GM18861 (cell line): ENCODE data around the gene GCNT2.
"Not testable (repeated sequence)": the region's sequence is repeated elsewhere in the genome, so short reads cannot be mapped to it uniquely, and the experiment has no call there.

Experiments
- ATAC-seq: cut with Tn5 transposase; IDR thresholded peaks from one replicate; pipeline ENCODE4 v1.9.1; 2021; ENCODE audit not compliant: unreplicated experiment

Gene GCNT2

DNA sequence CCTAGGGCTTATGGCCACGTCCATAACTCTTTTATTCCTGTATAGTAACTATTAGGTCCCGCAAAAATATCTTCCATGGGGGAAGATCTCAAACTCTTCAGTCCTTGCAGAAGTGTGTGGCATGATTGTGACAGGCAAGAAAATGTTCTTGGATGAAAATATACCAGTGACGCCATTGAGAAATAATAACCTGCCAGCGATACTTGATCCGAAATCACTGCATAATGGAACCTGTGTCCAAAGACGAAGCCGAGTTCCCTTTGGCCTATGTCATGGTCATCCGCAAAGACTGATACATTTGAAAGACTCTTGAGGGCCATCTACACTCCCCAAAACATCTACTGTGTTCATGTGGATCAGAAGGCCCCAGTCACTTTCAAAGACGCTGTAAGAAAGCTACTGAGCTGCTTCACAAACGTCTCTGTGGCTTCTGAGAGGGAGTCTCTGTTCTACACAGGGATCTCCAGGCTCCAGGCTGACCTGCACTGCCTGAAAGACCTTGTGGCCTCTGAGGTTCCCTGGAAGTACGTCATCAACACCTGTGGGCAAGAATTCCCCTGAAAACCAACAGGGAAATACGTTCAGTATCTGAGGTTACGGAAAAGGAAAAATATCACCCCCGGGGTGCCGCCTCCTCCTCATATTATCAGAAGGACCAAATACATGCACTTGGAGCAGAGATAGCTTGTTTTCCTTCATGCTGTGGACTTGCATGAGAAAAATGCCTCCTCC is 6.9 kb upstream of the GCNT2 start:
- ATAC-seq, result no peak

DNA sequence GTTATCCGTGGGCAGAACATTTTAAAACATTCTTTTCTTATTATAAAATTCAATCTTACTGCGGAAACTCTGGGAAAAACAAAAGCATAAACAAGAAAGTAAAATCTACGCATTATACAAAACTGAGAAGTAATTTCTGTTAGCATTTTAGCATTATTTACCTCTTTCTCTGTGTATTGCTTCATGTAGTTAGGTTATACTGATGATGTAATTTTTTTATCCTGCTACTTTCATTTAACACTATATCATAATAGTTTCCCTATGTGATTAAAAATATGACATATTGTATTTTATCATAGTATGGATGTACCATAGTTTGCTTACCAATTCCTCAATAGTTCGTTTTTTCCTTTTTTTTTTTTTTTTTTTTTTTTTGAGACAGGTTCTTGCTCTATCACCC is 4.2 kb upstream of the GCNT2 start:
- no peak for ATAC-seq

DNA sequence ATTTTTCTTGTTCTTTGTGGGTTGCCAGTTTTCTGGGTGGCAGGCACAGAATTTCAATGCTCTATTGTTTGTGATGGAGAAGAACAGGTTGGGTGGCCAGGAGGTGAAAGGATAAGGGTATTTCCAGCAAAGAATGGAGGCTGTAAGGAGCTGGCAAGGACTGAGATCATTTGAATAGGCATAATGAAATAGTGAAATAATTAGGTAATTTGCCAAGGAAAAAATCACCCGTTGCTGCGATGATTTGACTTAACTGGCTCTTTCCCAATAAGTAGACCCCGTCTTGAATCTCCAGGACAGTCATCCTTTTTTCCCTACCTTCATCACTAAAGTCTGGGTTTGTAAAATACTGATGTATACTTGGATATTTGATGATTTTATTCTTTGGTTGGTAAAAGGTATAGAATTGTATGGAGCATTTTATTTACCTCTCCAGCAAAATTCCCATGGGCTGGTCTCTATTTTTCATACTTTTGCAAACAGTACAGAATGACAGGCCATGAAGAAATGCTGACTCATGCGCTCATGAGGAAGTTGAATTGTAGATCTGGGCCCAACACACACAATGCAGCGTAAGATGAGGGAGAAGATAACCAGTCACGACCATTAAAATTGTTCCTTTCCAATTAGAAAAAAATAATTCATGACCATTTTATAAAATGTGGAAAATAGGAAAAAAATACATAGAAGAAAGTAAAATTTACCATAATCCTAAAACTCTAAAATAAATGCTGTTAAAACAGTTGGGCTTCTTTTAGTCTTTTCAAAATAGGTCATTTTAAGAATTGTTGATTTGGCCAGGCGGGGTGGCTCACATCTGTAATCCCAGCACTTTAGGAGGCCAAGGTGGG is 2.4 kb upstream of the GCNT2 start:
- ATAC-seq, result no peak

DNA sequence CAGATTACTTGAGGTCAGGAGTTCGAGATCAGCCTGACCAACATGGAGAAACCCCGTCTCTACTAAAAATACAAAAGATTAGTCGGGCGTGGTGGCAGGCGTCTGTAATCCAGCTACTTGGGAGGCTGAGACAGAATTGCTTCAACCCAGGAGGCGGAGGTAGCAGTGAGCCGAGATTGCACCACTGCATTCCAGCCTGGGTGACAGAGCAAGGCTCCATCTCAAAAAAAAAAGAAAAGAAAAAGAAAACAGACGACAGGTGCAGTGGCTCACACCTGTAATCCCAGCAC is 1.8 kb upstream of the GCNT2 start:
- not testable (repeated sequence) for ATAC-seq

DNA sequence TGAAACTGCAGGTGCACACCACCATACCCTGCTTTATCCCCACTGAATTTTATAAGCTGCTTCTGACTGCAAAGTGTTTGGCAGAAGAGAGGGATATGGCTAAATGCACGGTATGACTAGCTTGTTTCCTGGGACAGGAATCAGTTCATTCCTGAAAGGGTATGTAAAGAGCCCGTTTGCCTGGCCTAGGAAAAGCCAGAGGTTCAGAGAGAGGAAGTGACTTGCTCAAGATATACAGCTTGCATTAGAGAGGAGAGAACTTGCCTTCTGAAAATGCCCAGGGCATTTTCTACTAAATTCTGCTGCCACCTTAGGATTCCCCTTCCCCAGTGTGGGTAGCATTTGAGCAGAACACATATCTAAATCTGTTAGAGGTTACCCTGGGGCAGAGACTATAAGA is 683 bp upstream of the GCNT2 start:
- ATAC-seq, result no peak

DNA sequence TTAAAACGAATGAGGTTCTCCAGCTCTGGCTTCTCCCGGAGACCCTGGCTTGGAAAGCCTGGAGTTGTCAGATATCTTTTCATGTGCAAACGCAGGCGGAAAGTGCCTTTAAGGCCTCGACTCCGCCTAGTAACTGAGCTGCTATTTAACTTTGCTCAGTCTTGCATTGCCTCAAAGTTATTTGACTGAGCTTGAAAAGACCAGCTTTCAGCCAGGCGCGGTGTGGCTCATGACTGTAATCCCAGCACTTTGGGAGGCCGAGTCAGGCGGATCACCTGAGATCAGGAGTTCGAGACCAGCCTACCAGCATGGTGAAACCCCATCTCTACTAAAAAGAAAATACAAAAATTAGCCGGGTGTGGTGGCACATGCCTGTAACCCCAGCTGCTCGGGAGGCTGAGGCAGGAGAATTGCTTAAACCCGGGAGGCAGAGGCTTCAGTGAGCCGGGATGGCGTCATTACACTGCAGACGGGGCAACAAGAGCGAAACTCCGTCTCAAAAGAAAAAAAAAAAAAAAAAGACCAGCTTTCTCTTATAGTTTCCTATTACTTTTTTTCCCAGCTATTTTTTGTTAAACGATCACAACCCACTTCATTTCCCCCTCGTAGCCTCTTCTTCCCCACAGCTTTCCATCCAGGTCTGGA is 1.9 kb downstream of the GCNT2 start:
- no peak for ATAC-seq

DNA sequence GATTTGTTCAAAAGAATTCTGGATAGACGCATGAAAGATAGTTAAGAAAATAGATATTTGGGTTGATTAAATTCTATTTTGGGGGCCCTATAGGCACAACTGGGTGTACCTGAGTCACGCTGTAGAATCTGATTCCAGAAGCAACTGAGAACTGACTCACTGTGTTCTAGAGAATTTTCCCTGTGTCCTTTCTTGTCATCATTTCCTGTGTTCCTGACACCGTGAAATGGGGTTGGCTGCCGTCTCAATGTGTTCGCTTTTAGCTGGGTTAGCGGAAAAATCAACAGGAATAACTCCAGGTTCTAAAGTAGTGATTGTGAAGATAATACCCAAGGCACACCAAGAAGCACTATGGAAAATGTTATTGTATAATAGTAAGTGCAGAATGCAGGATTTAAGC is 5.0 kb downstream of the GCNT2 start:
- no peak for ATAC-seq

DNA sequence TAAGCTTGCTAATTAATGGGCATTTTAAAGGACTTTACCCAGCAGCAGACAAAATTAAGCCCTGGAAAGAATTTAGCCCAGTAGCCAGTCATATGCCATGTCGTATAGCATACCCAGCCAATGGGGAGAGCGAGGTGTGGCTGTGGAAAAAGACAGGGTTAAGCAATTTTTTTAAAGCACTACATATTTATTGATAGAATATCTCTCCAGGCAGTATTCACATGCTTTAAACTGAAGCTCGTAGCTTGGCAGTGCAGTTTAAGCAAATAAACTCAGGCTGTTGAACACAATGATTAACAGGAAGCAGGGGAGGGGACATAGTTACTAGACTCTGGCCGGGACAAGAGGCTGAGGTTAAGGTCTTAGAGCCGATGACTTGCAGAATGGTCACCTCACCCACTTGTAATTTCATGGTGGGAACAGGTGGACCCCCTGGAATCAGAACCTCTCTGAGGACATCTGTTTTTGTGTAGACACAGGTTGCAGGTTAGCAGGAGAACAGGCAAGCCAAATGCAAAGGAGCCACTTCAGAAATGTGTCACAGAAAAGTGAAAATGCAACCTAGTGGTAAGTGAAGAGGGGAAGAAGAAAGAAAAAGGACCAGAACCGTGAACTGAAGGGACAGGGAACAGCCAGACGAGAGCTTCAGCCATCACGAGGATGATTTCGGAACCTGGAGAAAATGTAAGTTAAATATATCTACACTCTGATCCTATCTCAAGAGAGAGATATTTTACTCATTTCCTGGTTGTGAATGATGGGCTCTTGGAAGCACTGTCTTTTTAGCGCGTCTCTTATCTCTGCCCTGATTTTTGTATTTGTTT is 7.2 kb downstream of the GCNT2 start:
- peak; percentile 68 for ATAC-seq

DNA sequence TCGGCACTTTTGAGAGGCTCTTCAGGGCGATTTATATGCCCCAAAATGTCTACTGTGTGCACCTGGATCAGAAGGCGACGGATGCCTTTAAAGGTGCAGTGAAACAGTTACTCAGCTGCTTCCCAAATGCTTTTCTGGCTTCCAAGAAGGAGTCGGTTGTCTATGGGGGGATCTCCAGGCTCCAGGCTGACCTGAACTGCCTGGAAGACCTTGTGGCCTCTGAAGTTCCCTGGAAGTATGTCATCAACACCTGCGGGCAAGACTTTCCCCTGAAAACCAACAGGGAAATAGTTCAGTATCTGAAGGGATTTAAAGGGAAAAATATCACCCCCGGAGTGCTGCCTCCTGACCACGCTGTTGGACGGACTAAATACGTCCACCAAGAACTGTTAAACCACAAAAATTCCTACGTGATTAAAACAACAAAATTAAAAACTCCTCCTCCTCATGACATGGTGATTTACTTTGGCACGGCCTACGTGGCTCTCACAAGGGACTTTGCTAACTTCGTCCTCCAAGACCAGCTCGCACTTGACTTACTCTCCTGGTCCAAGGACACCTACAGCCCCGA is 8.2 kb downstream of the GCNT2 start:
- ATAC-seq, result no peak

DNA sequence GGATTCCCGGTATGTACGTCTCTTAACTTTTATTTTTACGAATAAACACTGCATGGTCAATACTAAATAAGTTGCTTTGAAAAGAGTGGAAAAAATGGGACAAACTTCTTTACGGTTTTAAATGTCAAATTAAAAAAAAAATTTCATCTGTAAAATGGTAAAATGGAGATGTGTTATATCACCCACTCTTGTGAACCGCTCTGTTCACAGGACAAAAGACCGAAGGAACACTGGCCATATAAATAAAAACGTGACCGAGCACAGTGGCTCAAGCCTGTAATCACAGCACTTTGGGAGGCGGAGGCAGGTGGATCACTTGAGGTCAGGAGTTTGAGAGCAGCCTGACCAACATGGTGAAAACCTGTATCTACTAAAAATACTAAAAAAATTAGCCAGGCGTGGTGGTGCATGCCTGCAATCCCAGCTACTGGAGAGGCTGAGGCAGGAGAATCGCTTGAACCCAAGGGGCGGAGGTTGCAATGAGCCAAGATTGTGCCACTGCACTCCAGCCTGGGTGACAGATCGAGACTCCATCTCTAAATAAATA is 8.8 kb downstream of the GCNT2 start:
- not testable (repeated sequence) for ATAC-seq

DNA sequence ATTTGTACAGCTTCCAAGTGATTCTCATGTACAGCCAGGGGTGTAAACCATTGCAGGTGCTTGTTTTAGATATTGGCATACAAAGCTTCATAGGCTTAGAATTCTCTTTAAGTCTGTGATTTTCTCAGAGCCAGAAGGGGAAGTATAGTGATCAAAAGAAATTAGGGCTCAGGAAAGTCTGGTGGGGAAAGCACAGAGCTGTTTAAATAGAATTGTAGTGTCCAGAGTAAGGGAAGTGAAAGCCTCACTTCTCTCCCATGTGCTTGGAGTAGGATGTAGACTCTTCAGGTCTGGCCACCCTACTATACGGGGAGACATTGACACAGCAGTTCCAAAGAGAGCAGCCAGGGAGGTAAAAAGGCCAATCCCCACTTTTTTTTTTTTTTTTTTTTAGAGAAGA is 10.4 kb downstream of the GCNT2 start:
- no peak for ATAC-seq

DNA sequence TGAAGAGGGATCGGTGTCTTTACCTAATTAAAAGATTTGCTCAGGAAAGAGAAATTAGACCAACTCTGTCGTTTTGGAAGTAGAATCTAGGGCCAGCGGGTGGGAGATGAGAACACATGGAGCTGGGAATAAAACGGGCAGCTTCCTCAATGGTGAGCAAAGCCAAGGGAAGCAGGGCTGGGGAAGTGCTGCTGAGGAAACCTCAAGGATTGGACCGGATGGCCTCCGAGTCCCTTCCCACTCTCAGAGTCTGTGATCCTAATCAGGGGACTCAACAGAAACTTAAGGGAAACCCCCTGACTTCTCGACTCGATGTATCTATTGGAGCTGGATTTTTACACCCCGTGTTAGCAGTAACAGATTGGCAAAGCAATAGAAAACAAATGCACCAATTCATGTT is 10.8 kb downstream of the GCNT2 start:
- ATAC-seq, result no peak

DNA sequence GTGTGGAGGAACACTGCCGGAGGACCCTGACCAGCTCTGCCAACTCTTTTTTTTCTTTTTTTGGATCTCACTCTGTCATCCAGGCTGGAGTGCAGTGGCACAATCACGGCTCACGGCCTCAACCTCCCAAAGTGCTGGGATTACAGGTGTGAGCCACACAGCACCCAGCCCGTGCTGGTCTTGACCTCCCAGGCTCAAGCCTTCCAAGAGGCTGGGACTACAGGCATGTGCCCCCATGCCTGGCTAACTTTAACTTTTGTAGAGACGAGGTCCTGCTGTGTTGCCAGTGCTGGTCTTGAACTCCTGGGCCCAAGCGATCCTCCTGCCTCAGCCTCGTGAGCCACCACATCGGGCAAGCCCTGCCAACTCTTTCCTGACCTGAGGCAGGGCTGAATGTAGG is 11.2 kb downstream of the GCNT2 start:
- ATAC-seq, result no peak

DNA sequence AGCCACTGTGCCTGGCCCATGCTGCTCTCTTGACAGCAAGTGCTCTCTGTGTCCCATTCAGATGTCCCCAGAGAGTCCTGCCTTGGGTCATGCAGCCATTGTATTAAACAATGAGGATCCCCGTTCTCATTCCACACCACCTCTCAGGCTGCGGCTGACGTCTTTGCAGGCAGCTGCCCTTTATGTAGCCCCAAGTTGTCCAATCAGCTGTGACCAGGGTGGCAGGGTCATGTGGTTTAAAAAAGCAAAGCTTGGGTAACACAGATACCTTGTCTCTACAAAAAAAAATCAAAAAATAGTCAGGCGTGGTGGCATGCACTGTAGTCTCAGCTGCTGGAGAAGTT is 13.2 kb downstream of the GCNT2 start:
- peak; percentile 17 for ATAC-seq

DNA sequence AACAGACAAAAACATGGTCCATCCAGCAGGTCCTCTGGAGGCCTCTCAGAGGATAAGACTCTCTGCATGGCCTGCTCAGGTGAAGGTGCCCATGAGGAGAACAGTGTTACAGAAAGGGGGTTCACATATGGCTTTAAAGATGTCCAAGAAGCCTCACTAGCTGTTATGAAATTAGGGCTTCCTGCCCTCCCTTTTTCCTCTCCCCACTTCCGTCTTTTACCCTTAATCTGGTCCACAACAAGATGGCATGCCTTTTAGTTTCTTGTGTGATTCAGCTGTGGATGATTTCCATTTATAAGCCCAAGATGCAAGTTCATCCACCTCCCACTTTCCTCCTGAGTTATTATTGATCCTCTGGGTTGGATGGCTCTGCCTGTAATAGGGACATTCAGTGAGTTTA is 14.0 kb downstream of the GCNT2 start:
- ATAC-seq, result no peak

DNA sequence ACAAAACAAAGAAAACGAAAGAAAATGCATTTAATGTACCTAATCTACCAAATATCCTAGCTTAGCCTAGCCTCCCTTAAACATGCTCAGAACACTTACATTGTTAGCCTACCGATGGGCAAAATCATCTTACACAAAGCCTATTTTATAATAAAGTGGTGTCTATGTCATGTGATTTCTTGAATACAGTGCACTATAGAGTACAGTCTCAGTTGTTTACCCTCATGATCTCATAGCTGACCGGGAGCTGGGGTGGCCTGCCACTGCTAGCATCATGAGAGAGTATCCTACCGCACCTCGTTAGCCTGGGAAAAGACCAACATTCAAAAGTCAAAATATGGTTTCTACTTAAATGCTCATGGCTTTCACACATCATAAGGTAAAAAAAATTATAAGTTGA is 16.6 kb downstream of the GCNT2 start:
- ATAC-seq, result no peak

DNA sequence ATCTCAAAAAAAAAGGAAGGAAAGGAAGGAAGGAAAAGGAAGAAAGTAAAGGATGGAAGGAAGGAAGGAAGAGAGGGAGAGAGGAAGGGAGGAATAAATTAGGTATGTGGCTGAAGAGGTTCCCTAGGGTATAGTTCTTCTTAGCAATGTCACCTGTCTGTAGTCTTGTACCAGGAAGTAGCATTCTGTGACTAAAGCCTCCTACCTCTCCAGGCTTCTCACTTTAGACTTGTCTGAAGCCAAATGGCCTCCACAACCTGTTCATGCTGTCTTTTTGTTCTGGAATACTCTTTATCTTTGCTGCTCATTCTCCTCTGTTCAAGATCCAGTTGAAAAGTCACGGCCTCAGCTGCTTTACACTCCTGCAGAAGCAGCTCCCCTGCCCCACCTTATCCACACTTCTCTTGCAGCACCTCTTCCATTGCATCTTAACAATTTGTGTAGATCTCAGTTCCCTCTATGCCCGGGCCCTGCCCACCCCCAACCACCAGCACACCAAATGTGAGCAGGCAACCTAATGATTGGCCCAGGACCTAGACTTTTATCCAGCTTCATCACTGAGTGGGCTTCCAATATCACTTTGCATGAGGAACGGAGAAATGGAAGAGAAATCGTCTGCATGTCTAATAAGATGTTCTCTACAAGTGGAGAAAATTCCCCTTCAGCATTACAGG is 19.1 kb downstream of the GCNT2 start:
- ATAC-seq, result no peak

DNA sequence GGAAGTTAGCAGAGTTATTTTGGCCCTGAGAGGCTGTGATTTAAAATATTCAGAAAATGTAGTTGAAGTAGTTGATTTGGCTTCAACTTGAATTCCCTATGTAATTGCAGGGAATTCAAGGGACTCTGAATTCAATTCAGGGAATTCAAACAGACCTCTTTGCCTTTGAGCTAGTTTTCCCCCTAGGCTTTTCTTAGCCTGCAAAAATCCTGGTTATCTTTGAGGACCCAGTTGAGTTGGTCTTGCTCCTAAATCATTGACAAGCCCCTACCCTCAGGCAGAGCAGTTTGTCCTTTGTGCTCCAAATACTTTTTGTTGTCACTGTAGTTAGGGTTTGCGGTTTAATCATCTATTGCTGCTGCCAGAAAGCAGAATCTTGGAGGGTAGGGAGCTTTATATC is 20.4 kb downstream of the GCNT2 start:
- ATAC-seq, result no peak

DNA sequence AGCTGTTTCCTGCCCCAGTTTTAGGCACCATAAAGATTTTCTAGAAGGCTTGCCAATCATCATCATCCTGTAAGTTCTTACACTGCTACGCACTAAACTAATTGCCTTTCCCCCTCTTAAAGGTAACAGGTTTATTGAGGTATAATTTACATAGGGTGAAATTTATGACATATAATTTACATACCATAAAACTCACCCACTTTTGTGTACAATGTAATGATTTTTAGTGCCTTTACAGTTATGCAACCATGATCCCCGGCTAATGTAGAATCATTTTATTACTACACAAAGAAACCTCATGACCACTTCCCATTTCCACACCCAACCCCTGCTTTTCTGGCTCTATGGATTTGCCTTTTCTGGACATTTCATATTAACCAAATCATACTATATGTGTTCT is 21.1 kb downstream of the GCNT2 start:
- no peak for ATAC-seq

DNA sequence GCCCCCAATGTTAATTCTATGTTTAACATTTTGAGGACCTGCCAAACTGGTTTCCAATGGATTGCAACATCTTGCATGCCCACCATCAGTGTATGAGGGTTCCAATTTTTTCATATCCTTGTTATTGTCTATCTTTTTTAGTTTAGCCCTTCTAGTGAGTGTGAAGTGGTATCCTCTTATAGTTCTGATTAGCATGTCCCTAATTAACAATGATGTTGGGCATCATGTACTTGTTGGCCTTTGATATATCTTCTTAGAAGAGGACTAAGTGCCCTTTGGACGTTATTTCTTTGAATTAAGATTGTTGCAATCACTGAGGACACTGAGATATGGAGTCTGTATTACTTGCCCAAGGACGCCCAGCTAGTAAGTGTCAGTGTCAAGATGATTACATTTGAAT is 22.3 kb downstream of the GCNT2 start:
- ATAC-seq, result no peak
